Activated T-helper 1 cell treated with anti-CD3 and anti-CD28 coated beads, Interleukin-12 subunit alpha, Interleukin-12 subunit beta, Interleukin-2, Interleukin-4 antibody, amounts not matched to agents 30 ng/mL and 10 ng/mL and 1 ng/mL, durations not matched to agents 14 hours and 24 hours and 36 hours (primary cell): Measurements from ENCODE around the gene PGLYRP1. TPM values are rescaled to one million over a fixed set of nuclear protein-coding genes. Genes with fewer than 3 reads are reported as not detected.

Experiments used
- DNase-seq: peaks from one replicate; pipeline ENCODE4 v3.0.0; 2021; ENCODE audit warnings: low spot score
- H3K27ac Mint-ChIP-seq: one replicate; pipeline ENCODE4 v1.8.0; 2021; ENCODE audit warnings: mild to moderate bottlenecking, mixed read lengths
- H3K27me3 Mint-ChIP-seq: one replicate; pipeline ENCODE4 v1.8.0; 2022; ENCODE audit warnings: mild to moderate bottlenecking, moderate library complexity, mixed read lengths; ENCODE audit not compliant: insufficient read depth
- H3K36me3 Mint-ChIP-seq: one replicate; pipeline ENCODE4 v1.8.0; 2021; ENCODE audit warnings: low read depth, mixed read lengths
- H3K4me1 Mint-ChIP-seq: one replicate; pipeline ENCODE4 v1.8.0; 2021; ENCODE audit warnings: low read depth, mixed read lengths
- H3K4me3 Mint-ChIP-seq: one replicate; pipeline ENCODE4 v1.8.0; 2021; ENCODE audit warnings: mild to moderate bottlenecking, moderate library complexity, mixed read lengths
- H3K9me3 Mint-ChIP-seq: one replicate; pipeline ENCODE4 v1.8.0; 2021; ENCODE audit warnings: mixed read lengths
- intact Hi-C: fragments of 100-400 bp; cut with micrococcal nuclease; formaldehyde crosslinking; loops from one replicate; pipeline ENCODE4 v1.15.1; 2024
- total RNA-seq: library from RNA; stranded (reverse); gene quantifications from 2 replicates; pipeline ENCODE4 v1.2.3, GENCODE V29; 2022

PGLYRP1 gene
- total RNA-seq, 1 donor from 2014 or later = not detected

GRCh38 chr19:46023311-46023779, 492 bp upstream of the PGLYRP1 start:
- Mint-ChIP-seq H3K27me3 (peaks cover 13% of the 10 kb centered on the region), H3K4me3 (no peak overlapping the region), H3K4me1 (peaks cover 10% of the 10 kb centered on the region), H3K9me3 (no peaks in the 10 kb centered on the region), H3K27ac (no peak overlapping the region), H3K36me3 (no peaks in the 10 kb centered on the region)
- no peak for DNase-seq
- intact Hi-C loops = no loop called here

GRCh38 chr19:46022061-46022430, 807 bp downstream of the PGLYRP1 start:
- Mint-ChIP-seq H3K27me3 (peaks cover 13% of the 10 kb centered on the region), H3K4me3 (no peak overlapping the region), H3K9me3 (no peaks in the 10 kb centered on the region), H3K27ac (no peak overlapping the region), H3K4me1 (peaks cover 10% of the 10 kb centered on the region), H3K36me3 (no peaks in the 10 kb centered on the region)
- intact Hi-C loops = no loop called here
- DNase-seq = no peak

- Mint-ChIP-seq H3K9me3 (no peaks in the 10 kb centered on the region), H3K27me3 (peaks cover 13% of the 10 kb centered on the region), H3K36me3 (no peaks in the 10 kb centered on the region), H3K4me3 (no peak overlapping the region), H3K27ac (no peak overlapping the region), H3K4me1 (peaks cover 7% of the 10 kb centered on the region)
- no peak for DNase-seq
- intact Hi-C loops = no loop called here
These were observed 1.3 kb downstream of the PGLYRP1 start for GRCh38 chr19:46021531-46022041.

GRCh38 chr19:46020819-46021125, 2.1 kb downstream of the PGLYRP1 start:
- Mint-ChIP-seq H3K4me1 (peaks cover 5% of the 10 kb centered on the region), H3K27ac (no peak overlapping the region)
- intact Hi-C loops = no loop called here

GRCh38 chr19:46019270-46019669, 3.6 kb downstream of the PGLYRP1 start:
- no peak overlapping the region for H3K4me3 Mint-ChIP-seq
- DNase-seq = no peak
- peaks cover 14% of the 10 kb centered on the region for H3K4me1 Mint-ChIP-seq
- H3K27ac Mint-ChIP-seq = no peak overlapping the region
- H3K27me3 Mint-ChIP-seq = peaks cover 19% of the 10 kb centered on the region
- peaks cover 2% of the 10 kb centered on the region for H3K36me3 Mint-ChIP-seq
- intact Hi-C loops = loop anchor here (5.0 kb wide), 4 partner anchors 92 to 242 kb away; partner anchors contain the start of genes FOXA3, MYPOP and SYMPK
- no peaks in the 10 kb centered on the region for H3K9me3 Mint-ChIP-seq

More at GRCh38 chr19:46020819-46021125, 2.1 kb downstream of the PGLYRP1 start:
- peaks cover 2% of the 10 kb centered on the region for H3K36me3 Mint-ChIP-seq
- DNase-seq = no peak
- no peaks in the 10 kb centered on the region for H3K9me3 Mint-ChIP-seq
- peaks cover 11% of the 10 kb centered on the region for H3K27me3 Mint-ChIP-seq
- no peak overlapping the region for H3K4me3 Mint-ChIP-seq

GRCh38 chr19:46018729-46019251, 4.1 kb downstream of the PGLYRP1 start:
- no peak for DNase-seq
- Mint-ChIP-seq H3K9me3 (no peaks in the 10 kb centered on the region), H3K27me3 (peaks cover 17% of the 10 kb centered on the region), H3K4me3 (no peak overlapping the region), H3K4me1 (peaks cover 15% of the 10 kb centered on the region), H3K27ac (no peak overlapping the region), H3K36me3 (peaks cover 2% of the 10 kb centered on the region)
- intact Hi-C loops = loop anchor here (5.0 kb wide), 4 partner anchors 91 to 241 kb away; partner anchors contain the start of genes FOXA3, MYPOP and SYMPK

GRCh38 chr19:46017874-46018675, 4.8 kb downstream of the PGLYRP1 start:
- H3K9me3 Mint-ChIP-seq = no peaks in the 10 kb centered on the region
- no peak overlapping the region for H3K4me3 Mint-ChIP-seq
- H3K27me3 Mint-ChIP-seq = peaks cover 15% of the 10 kb centered on the region
- peaks cover 2% of the 10 kb centered on the region for H3K36me3 Mint-ChIP-seq
- DNase-seq = no peak
- intact Hi-C loops = loop anchor here (5.0 kb wide), 4 partner anchors 91 to 241 kb away; partner anchors contain the start of genes FOXA3, MYPOP and SYMPK
- H3K27ac Mint-ChIP-seq = no peak overlapping the region
- H3K4me1 Mint-ChIP-seq = peaks cover 15% of the 10 kb centered on the region

- no peak for DNase-seq
- intact Hi-C loops = loop anchor here (5.0 kb wide), 4 partner anchors 90 to 240 kb away; partner anchors contain the start of genes FOXA3, MYPOP and SYMPK
- H3K27ac Mint-ChIP-seq = peak overlapping the region; percentile 34
- peaks cover 12% of the 10 kb centered on the region for H3K27me3 Mint-ChIP-seq
- no peaks in the 10 kb centered on the region for H3K9me3 Mint-ChIP-seq
- H3K4me3 Mint-ChIP-seq = peak overlapping the region; percentile 60
- H3K4me1 Mint-ChIP-seq = peaks cover 15% of the 10 kb centered on the region
- H3K36me3 Mint-ChIP-seq = peaks cover 2% of the 10 kb centered on the region
These were observed 5.8 kb downstream of the PGLYRP1 start for GRCh38 chr19:46017095-46017429.

- Mint-ChIP-seq H3K4me1 (peaks cover 15% of the 10 kb centered on the region), H3K27ac (peak overlapping the region; percentile 78)
These were observed 6.3 kb downstream of the PGLYRP1 start for GRCh38 chr19:46016426-46017094.

GRCh38 chr19:46015687-46016425, 7.0 kb downstream of the PGLYRP1 start:
- no peaks in the 10 kb centered on the region for H3K9me3 Mint-ChIP-seq
- peaks cover 12% of the 10 kb centered on the region for H3K27me3 Mint-ChIP-seq
- peaks cover 15% of the 10 kb centered on the region for H3K4me1 Mint-ChIP-seq
- peak; percentile 24 for DNase-seq
- H3K36me3 Mint-ChIP-seq = peaks cover 2% of the 10 kb centered on the region
- intact Hi-C loops = loop anchor here (1.0 to 5.0 kb wide), 5 partner anchors 21 to 239 kb away; partner anchors contain the start of genes CCDC61, FOXA3, MYPOP and SYMPK
- H3K4me3 Mint-ChIP-seq = peak overlapping the region; percentile 89
- peak overlapping the region; percentile 78 for H3K27ac Mint-ChIP-seq

More at GRCh38 chr19:46016426-46017094, 6.3 kb downstream of the PGLYRP1 start:
- Mint-ChIP-seq H3K4me3 (peak overlapping the region; percentile 89), H3K9me3 (no peaks in the 10 kb centered on the region), H3K36me3 (peaks cover 2% of the 10 kb centered on the region), H3K27me3 (peaks cover 12% of the 10 kb centered on the region)
- intact Hi-C loops = loop anchor here (1.0 to 5.0 kb wide), 5 partner anchors 21 to 239 kb away; partner anchors contain the start of genes CCDC61, FOXA3, MYPOP and SYMPK
- DNase-seq = peak; percentile 74

GRCh38 chr19:46014941-46015686, 7.7 kb downstream of the PGLYRP1 start:
- H3K4me1 Mint-ChIP-seq = peaks cover 15% of the 10 kb centered on the region
- intact Hi-C loops = loop anchor here (5.0 kb wide), 4 partner anchors 88 to 238 kb away; partner anchors contain the start of genes FOXA3, MYPOP and SYMPK
- H3K4me3 Mint-ChIP-seq = peak overlapping the region; percentile 79
- peaks cover 12% of the 10 kb centered on the region for H3K27me3 Mint-ChIP-seq
- DNase-seq = peak; percentile 50
- H3K36me3 Mint-ChIP-seq = peaks cover 2% of the 10 kb centered on the region
- no peak overlapping the region for H3K27ac Mint-ChIP-seq
- H3K9me3 Mint-ChIP-seq = no peaks in the 10 kb centered on the region
